Neural crest cell (in vitro differentiated cells): ENCODE measurements around the gene SLC25A21. TPM values are rescaled to one million over a fixed set of nuclear protein-coding genes. Genes with fewer than 3 reads are reported as not detected.

Source experiments
- DNase-seq: peaks from one replicate; pipeline ENCODE4 v3.0.0; 2021; ENCODE audit warnings: low read depth, mixed read lengths, low spot score
- H3K27ac Mint-ChIP-seq: one replicate; pipeline ENCODE4 v1.8.0; 2021; ENCODE audit warnings: mild to moderate bottlenecking, mixed read lengths; ENCODE audit not compliant: unreplicated experiment
- H3K27me3 Mint-ChIP-seq: 2 replicates; pipeline ENCODE4 v1.8.0; 2021; ENCODE audit warnings: low read depth, mild to moderate bottlenecking, mixed read lengths
- H3K36me3 Mint-ChIP-seq: 2 replicates; pipeline ENCODE4 v1.8.0; 2021; ENCODE audit warnings: low read depth, mild to moderate bottlenecking, mixed read lengths
- H3K4me1 Mint-ChIP-seq: 2 replicates; pipeline ENCODE4 v1.8.0; 2021; ENCODE audit warnings: mixed read lengths
- H3K4me3 Mint-ChIP-seq: one replicate; pipeline ENCODE4 v1.8.0; 2021; ENCODE audit warnings: mild to moderate bottlenecking, mixed read lengths
- H3K9me3 Mint-ChIP-seq: 2 replicates; pipeline ENCODE4 v1.8.0; 2021; ENCODE audit warnings: mixed read lengths
- CTCF ChIP-seq: fragments of 200-600 bp; sonication (generic); conservative IDR thresholded peaks from 2 replicates; pipeline ENCODE4 v1.5.0; 2021; ENCODE audit warnings: antibody characterized with exemption, mild to moderate bottlenecking
- total RNA-seq: library from RNA; stranded (reverse); gene quantifications from 2 replicates; pipeline ENCODE4 v1.2.1, GENCODE V29; 2021

SLC25A21 gene
- total RNA-seq, 1 donor from 2014 or later = 2.2 TPM

- no peak overlapping the region for H3K4me3 Mint-ChIP-seq
- H3K9me3 Mint-ChIP-seq = no peaks in the 10 kb centered on the region
- no peak overlapping the region for H3K27ac Mint-ChIP-seq
- no peaks in the 10 kb centered on the region for H3K36me3 Mint-ChIP-seq
- no peak for DNase-seq
- H3K4me1 Mint-ChIP-seq = no peaks in the 10 kb centered on the region
- no peaks in the 10 kb centered on the region for H3K27me3 Mint-ChIP-seq
- TF ChIP-seq CTCF = no peak
Measured at GRCh38 chr14:36997843-36998242, 174.6 kb downstream of the SLC25A21 start.

- Mint-ChIP-seq H3K27ac (no peak overlapping the region), H3K4me1 (no peaks in the 10 kb centered on the region), H3K4me3 (no peak overlapping the region), H3K9me3 (no peaks in the 10 kb centered on the region), H3K27me3 (no peaks in the 10 kb centered on the region), H3K36me3 (no peaks in the 10 kb centered on the region)
- no peak for DNase-seq
- TF ChIP-seq CTCF = no peak
Measured at GRCh38 chr14:36996857-36997590, 175.4 kb downstream of the SLC25A21 start.

- H3K9me3 Mint-ChIP-seq = no peaks in the 10 kb centered on the region
- H3K27me3 Mint-ChIP-seq = no peaks in the 10 kb centered on the region
- no peak for TF ChIP-seq CTCF
- DNase-seq = no peak
- no peak overlapping the region for H3K27ac Mint-ChIP-seq
- no peaks in the 10 kb centered on the region for H3K4me1 Mint-ChIP-seq
- no peak overlapping the region for H3K4me3 Mint-ChIP-seq
- no peaks in the 10 kb centered on the region for H3K36me3 Mint-ChIP-seq
Measured at GRCh38 chr14:36996133-36996856, 176.1 kb downstream of the SLC25A21 start.

GRCh38 chr14:36989806-36990205 lies 182.6 kb downstream of the SLC25A21 start:
- Mint-ChIP-seq H3K27ac (no peak overlapping the region), H3K36me3 (no peaks in the 10 kb centered on the region), H3K4me3 (no peak overlapping the region), H3K27me3 (no peaks in the 10 kb centered on the region), H3K9me3 (no peaks in the 10 kb centered on the region), H3K4me1 (no peaks in the 10 kb centered on the region)
- TF ChIP-seq CTCF = no peak
- no peak for DNase-seq

GRCh38 chr14:36988989-36989388 lies 183.4 kb downstream of the SLC25A21 start:
- no peak for TF ChIP-seq CTCF
- no peak for DNase-seq
- Mint-ChIP-seq H3K36me3 (no peaks in the 10 kb centered on the region), H3K27ac (no peak overlapping the region), H3K9me3 (no peaks in the 10 kb centered on the region), H3K27me3 (no peaks in the 10 kb centered on the region), H3K4me3 (no peak overlapping the region), H3K4me1 (no peaks in the 10 kb centered on the region)
